Pancreas (tissue), 10 donors: Measurements from ENCODE around the gene PTH2. TPM values are rescaled to one million over a fixed set of nuclear protein-coding genes. Genes with fewer than 3 reads are reported as not detected.

Experiments
- ATAC-seq, 4 donors: fragments of 200-7000 bp; cut with Tn5 transposase; one replicate each; pipeline versions ENCODE4 v1.8.0 to v1.9.1; 2020; ENCODE audit warnings: mild to moderate bottlenecking in 4 of 4, moderate library complexity in 4 of 4
- DNase-seq, 6 donors: peaks; one replicate each; pipeline ENCODE4 v3.0.0-alpha.2; 2020
- FAIRE-seq: peaks from 2 replicates; lab custom pipeline; 2012; peaks lifted over from hg19 to GRCh38; lab: Jason Lieb, UNC
- H3K27ac ChIP-seq, 4 donors: fragments of 200-600 bp; sonication (generic); 1 replicate in 3 of 4; 2 replicates in 1 of 4; pipeline versions ENCODE4 v1.5.0 to v1.8.0; 2020
- H3K27me3 ChIP-seq, 4 donors: fragments of 200-600 bp; one replicate each; pipeline ENCODE4 v1.8.0; 2021
- H3K36me3 ChIP-seq, 3 donors: fragments of 200-600 bp; sonication (generic) in 1 of 3; one replicate each; pipeline versions ENCODE4 v1.5.0 to v1.8.0; 2020 to 2021
- H3K4me1 ChIP-seq, 3 donors: fragments of 200-600 bp; one replicate each; pipeline ENCODE4 v1.8.0; 2021
- H3K4me3 ChIP-seq, 4 donors: fragments of 200-600 bp; sonication (generic) in 2 of 4; one replicate each; pipeline versions ENCODE4 v1.5.0 to v1.8.0; 2020 to 2021
- H3K9me3 ChIP-seq, 4 donors: fragments of 200-600 bp; one replicate each; pipeline ENCODE4 v1.8.0; 2021
- CTCF ChIP-seq, 4 donors: fragments of 200-600 bp; sonication (generic) in 3 of 4; IDR thresholded peaks; one replicate each; pipeline versions ENCODE4 v1.5.0 to v1.8.0; 2021; ENCODE audit warnings: antibody characterized with exemption in 4 of 4
- WGBS, 2 donors: extraction: QIAGEN DNeasy Blood & Tissue Kit; methylation state at CpG; one replicate each; pipeline ENCODE4 v1.1.7; 2013; 5-methylcytosine and 5-hydroxymethylcytosine counted together
- intact Hi-C, 3 donors: fragments of 100-400 bp; cut with DNase I; formaldehyde crosslinking; loops; one replicate each; pipeline versions ENCODE4 v1.11.1 to v1.14.2; 2022
- polyA plus RNA-seq, 2 donors: library from polyadenylated mRNA; stranded (reverse); fragments of 200-250 nt; gene quantifications; one replicate each; pipeline ENCODE4 v1.2.3, GENCODE V29; 2013
- total RNA-seq, 6 donors: library from RNA; stranded (reverse); fragmentation: NEBNext Ultra II Directional in 4 of 6; extraction: Animal tissue kit (Norgen Biotek cat#: 25700) in 4 of 6; gene quantifications; one replicate each; pipeline versions ENCODE4 v1.2.1 to v1.2.4, GENCODE V29; 2021 to 2023
- donor health status: healthy with polysubstance abuse.
- donor health status: DM: no; HTN: no; CAD: no; lungs with moderate emphysema.
- donor health status: DM: no; HTN: no; CAD: no.
- donor health status: control.
- donor health status: control.
- donor health status: Bipolar disorder and iron deficiency.
- donor health status: DM: yes; HTN: yes; CAD: no.
- donor health status: DM: no; HTN: no; CAD: no.
- donor health status: DM: no; HTN: no; CAD: no.
- donor health status: DM: yes; HTN: yes; CAD: no.

PTH2 gene
- total and polyA plus RNA-seq, 8 donors = not detected

GRCh38 chr19:49468746-49469447 lies 45.7 kb upstream of the PTH2 start:
- no peaks in the 10 kb centered on the region for H3K9me3 ChIP-seq
- intact Hi-C loops = no loop called here
- ATAC-seq (peak in 3 of 4 donors; percentile 5 to 43 (median 11)), DNase-seq (no peak), FAIRE-seq (no peak)
- TF ChIP-seq CTCF (IDR thresholded peaks at IDR 0.05) = no peak
- WGBS, 2 donors = 79 to 81% methylated on average over 15 of the region's 15 CpGs
- H3K4me3 ChIP-seq = no peak overlapping the region
- H3K27me3 ChIP-seq = no peaks in the 10 kb centered on the region
- H3K36me3 ChIP-seq = no peaks in the 10 kb centered on the region
- no peak overlapping the region for H3K27ac ChIP-seq
- H3K4me1 ChIP-seq = peaks cover 0 to 4% (median 0%) of the 10 kb centered on the region in 3 donors

DNA sequence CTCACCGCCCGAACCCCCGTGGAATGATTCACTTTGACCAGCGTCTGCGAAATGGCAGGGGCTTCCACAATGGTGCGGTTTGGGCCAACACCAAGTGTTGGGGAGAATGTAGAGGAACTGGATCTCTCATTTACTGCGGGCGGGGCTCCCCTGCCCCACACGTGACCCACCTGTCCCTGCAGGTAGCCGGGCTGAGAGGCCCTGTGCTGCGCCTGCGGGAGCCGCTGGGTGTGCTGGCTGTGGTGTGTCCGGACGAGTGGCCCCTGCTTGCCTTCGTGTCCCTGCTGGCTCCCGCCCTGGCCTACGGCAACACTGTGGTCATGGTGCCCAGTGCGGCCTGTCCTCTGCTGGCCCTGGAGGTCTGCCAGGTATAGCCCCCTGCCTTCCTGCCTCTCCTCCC lies 45.0 kb upstream of the PTH2 start:
- ATAC-seq = peak in 1 of 4 donors; percentile 31
- no peak for DNase-seq
- 92% methylated on average over 19 of the region's 19 CpGs for WGBS, 2 donors

DNA sequence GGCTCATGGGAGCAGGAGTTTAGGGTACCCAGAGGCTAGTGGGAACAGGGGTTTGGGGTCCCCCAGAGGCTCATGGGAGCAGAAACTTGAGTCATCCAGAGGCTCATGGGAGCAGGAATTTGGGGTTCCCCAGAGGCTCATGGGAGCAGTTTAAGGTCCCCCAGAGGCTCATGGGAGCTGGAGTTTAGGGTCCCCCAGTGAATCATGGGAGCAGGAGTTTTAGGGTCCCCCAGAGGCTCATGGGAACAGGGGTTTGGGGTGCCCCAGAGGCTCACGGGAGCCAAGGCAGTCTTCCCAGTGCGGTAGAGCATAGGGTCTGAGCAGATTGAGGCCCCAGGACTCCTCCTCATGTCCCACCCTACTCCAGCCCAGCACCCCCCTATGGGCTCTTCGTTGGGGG lies 42.1 kb upstream of the PTH2 start:
- H3K27me3 ChIP-seq = no peaks in the 10 kb centered on the region
- ATAC-seq = no peak
- peaks cover 0 to 2% (median 0%) of the 10 kb centered on the region in 3 donors for H3K36me3 ChIP-seq
- intact Hi-C loops = no loop called here
- DNase-seq = no peak
- H3K9me3 ChIP-seq = no peaks in the 10 kb centered on the region
- H3K4me1 ChIP-seq = no peaks in the 10 kb centered on the region
- WGBS, 2 donors = 96 to 97% methylated on average over 3 of the region's 3 CpGs
- no peak overlapping the region for H3K4me3 ChIP-seq
- TF ChIP-seq CTCF (IDR thresholded peaks at IDR 0.05) = no peak
- no peak overlapping the region for H3K27ac ChIP-seq
- no peak for FAIRE-seq

More for the DNA sequence above, 45.0 kb upstream of the PTH2 start:
- H3K36me3 ChIP-seq = no peaks in the 10 kb centered on the region
- H3K9me3 ChIP-seq = no peaks in the 10 kb centered on the region
- TF ChIP-seq CTCF (IDR thresholded peaks at IDR 0.05) = no peak
- H3K27me3 ChIP-seq = no peaks in the 10 kb centered on the region
- H3K27ac ChIP-seq = no peak overlapping the region
- no peak overlapping the region for H3K4me3 ChIP-seq
- no peaks in the 10 kb centered on the region for H3K4me1 ChIP-seq
- intact Hi-C loops = no loop called here
- FAIRE-seq = no peak

DNA sequence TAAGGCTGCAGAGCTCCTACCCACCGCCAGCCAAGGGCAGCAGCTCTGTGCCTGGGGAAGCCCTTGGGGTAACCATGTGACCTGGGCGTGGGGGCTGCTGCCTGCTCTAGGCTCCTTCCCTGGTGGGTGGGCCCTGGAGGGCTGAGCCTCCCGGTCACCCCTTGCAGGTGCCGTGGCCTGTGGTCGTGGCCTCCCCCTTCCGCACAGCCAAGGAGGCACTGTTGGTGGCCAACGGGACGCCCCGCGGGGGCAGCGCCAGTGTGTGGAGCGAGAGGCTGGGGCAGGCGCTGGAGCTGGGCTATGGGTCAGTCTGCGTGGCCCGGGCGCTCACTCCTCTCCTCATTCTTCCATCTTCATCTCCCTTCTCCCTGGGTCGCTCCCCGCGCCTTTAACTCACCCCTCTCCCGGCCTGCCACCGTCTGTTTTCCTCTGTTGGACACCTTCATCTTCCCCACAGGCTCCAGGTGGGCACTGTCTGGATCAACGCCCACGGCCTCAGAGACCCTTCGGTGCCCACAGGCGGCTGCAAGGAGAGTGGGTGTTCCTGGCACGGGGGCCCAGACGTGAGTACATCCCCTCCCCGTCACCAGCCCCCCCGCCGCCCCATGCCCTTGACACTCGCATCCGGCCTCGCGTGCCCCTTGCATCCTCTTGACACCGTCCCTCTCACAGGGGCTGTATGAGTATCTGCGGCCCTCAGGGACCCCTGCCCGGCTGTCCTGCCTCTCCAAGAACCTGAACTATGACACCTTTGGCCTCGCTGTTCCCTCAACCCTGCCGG lies 40.9 kb upstream of the PTH2 start:
- peaks cover 0 to 12% (median 0%) of the 10 kb centered on the region in 3 donors for H3K36me3 ChIP-seq
- 94% methylated on average over 36 to 39 of the region's 39 CpGs for WGBS, 2 donors
- TF ChIP-seq CTCF (IDR thresholded peaks at IDR 0.05) = no peak

More for the DNA sequence above, 40.9 kb upstream of the PTH2 start:
- intact Hi-C loops = no loop called here
- FAIRE-seq (no peak), ATAC-seq (no peak), DNase-seq (peak in 1 of 6 donors; percentile 75)
- no peak overlapping the region for H3K27ac ChIP-seq
- no peaks in the 10 kb centered on the region for H3K4me1 ChIP-seq
- no peak overlapping the region for H3K4me3 ChIP-seq
- H3K27me3 ChIP-seq = no peaks in the 10 kb centered on the region
- H3K9me3 ChIP-seq = no peaks in the 10 kb centered on the region
